ENCODE data around the gene GAK.

GAK gene

DNA sequence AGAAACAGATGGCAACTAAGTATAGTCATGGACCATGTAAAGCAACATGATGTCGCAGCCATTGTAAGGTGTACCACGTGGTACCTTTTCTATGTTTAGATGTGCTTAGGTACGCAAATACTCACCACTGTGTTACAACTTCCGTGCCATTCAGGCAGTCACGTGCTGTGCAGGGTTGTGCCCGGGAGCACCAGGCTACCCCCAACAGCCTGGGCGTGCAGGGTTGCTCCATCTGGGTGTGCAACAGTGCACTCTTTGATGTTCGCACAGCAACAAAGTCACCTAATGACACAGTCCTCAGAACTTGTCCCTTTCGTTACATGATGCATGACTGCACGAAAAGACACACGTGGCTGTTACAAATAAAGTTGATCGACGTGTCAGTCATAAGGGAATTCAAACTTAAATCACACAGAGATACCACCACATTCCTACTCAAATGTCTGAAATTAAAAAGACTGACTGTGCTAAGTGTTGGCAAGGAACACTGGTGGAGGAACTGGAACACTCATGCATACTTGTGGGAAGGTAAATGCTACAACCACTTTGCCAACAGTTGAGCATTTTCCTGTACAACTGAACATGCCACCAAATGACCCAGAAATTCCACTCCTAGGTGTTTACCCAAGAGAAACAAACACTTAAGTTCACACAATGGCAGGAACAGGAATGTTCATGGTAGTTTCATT lies 130.5 kb downstream of the GAK start:
- no peak for DNase-seq
